ENCODE data around the gene ZBTB32. TPM values are rescaled to one million over a fixed set of nuclear protein-coding genes. Genes with fewer than 3 reads are reported as not detected.

The ZBTB32 gene
- total RNA-seq, 2 donors from 2014 or later = not detected

DNA sequence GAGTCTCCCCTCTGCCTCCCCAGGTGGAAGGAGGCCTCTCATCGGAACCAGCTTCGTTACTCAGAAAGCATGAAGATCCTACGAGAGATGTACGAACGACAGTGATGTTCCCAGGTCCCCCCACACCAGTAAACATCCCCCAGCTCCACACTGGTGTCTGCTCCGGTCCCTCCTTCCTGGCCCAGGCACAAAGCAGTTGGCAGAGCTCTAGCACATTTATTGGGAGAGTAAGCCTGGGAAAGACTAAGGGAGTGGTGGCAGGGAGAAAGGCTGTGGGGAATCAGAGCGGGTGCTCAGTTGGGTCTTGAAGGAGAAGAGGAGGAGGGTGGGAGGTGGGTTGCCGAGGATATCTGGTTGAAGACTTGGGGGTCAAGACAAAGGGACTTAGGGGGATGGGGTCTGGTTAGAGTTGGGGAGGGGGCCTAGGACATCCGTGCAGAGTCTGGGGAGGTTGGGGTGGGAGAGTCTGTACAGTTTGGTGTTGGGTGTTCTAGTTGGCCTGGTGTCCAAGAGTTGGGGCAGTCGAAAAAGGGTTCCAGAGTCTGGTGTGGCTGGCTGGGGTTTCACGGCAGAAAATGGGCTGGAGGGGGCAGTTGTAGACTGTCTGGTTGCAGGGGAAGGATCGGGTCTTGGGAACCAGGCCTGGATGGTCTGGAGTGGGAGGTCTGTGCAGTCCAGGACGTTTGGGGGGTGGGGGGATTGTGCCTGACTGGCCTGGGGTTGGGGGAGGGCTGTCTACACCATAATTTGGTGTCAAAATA lies 50.2 kb downstream of the ZBTB32 start:
- no peak for DNase-seq
- no peak overlapping the region for H3K4me3 ChIP-seq
- ATAC-seq = no peak

DNA sequence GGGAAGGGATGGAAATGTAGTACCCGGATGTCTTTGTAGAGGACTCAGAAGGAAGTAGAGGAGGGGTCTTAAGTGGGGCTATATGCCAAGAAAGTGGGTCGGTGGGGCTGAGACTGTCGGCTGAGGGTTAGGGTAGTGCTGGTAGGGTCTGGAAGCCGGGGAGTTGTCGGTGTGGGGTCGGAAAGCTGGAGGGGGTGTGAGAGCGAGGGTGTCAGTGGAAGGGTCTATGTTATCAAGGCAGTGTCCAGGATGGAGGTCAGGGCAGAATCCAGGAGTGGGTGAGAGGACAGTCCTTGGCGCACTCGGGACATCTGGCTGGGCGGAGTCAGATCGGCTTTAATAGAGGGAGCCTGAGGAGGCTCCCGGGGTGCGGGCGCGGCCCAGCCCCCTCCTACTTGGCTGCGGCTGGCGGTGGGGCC lies 50.8 kb downstream of the ZBTB32 start:
- Histone ChIP-seq H3K27ac (peak overlapping the region in 3 of 4 donors; percentile 19 to 56 (median 22)), H3K4me3 (no peak overlapping the region), H3K27me3 (no peaks in the 10 kb centered on the region), H3K9me3 (no peaks in the 10 kb centered on the region), H3K36me3 (replicated peaks in 1 of 2; ENCODE audit: insufficient read depth in 1 of 2, low read depth in 2 of 2) (peaks cover 0 to 7% of the 10 kb centered on the region in 2 donors), H3K4me1 (peaks cover 30% of the 10 kb centered on the region)
- TF ChIP-seq POLR2A (IDR thresholded peaks at IDR 0.05) (no peak), CTCF (IDR thresholded peaks at IDR 0.05) (no peak)
- intact Hi-C loops (cut with DNase I) = no loop called here
- DNase-seq (no peak), ATAC-seq (no peak)
- 75 to 83% methylated on average over 17 of the region's 17 CpGs for WGBS, 2 donors

More for the DNA sequence above, 50.2 kb downstream of the ZBTB32 start:
- peaks cover 0 to 7% of the 10 kb centered on the region in 2 donors for H3K36me3 ChIP-seq (replicated peaks in 1 of 2; ENCODE audit: insufficient read depth in 1 of 2, low read depth in 2 of 2)
- TF ChIP-seq CTCF (IDR thresholded peaks at IDR 0.05) (no peak), POLR2A (IDR thresholded peaks at IDR 0.05) (no peak)
- intact Hi-C loops (cut with DNase I) = no loop called here
- H3K27me3 ChIP-seq = no peaks in the 10 kb centered on the region
- peaks cover 33% of the 10 kb centered on the region for H3K4me1 ChIP-seq
- H3K9me3 ChIP-seq = no peaks in the 10 kb centered on the region
- H3K27ac ChIP-seq = peak overlapping the region in 2 of 4 donors; percentile 22 to 56
- 77 to 84% methylated on average over 13 of the region's 13 CpGs for WGBS, 2 donors

DNA sequence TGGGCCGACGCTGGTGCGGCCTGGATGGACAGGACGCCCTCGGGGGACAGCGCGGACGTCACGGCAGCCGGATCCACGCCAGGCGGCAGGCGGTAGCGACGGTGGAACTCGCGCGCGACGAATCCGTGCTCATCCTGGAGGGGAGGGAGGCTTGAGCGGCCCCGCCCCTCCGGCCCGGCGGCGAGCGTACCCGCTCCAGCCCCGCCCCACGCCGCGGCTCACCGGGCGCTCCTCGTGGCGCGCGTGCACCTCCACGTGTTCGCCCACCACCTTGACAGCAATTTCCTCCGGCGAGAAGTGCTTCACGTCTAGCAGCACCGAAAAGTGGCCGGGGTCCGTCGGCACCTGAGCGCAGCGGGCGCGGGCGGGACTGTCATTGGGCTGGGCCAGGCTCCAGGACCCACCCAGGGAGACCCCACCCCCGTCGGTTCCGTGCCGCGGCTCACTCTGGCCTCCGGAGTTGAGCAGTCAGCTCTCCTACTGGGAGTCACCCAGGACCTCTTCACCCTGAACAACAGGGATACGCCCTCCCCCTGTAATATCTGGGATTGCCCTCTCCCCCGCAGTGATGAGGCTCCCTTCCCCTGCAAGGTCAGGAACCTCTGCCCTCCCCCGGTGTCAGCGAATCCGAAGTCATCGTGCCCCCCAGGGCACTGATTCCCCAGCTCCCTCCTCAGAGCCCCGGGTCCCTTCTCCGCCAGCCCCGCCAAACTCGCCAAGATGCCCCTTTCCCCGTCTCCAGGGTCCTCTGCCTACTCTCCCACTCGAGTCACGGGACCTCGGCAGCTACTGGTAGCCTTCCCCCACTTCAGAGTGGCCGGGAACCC lies 51.4 kb downstream of the ZBTB32 start:
- TF ChIP-seq POLR2A (IDR thresholded peaks at IDR 0.05) = no peak
- no peak for TF ChIP-seq CTCF (IDR thresholded peaks at IDR 0.05)
- intact Hi-C loops (cut with DNase I) = no loop called here
- H3K4me1 ChIP-seq = peaks cover 29% of the 10 kb centered on the region
- peaks cover 0 to 7% of the 10 kb centered on the region in 2 donors for H3K36me3 ChIP-seq (replicated peaks in 1 of 2; ENCODE audit: insufficient read depth in 1 of 2, low read depth in 2 of 2)
- no peak overlapping the region for H3K4me3 ChIP-seq
- DNase-seq (peak; percentile 42 to 57 (median 55)), ATAC-seq (no peak)
- H3K9me3 ChIP-seq = no peaks in the 10 kb centered on the region
- WGBS, 2 donors = 64 to 83% methylated on average over 53 to 71 of the region's 74 CpGs
- no peaks in the 10 kb centered on the region for H3K27me3 ChIP-seq
- peak overlapping the region; percentile 42 to 94 (median 84) for H3K27ac ChIP-seq

DNA sequence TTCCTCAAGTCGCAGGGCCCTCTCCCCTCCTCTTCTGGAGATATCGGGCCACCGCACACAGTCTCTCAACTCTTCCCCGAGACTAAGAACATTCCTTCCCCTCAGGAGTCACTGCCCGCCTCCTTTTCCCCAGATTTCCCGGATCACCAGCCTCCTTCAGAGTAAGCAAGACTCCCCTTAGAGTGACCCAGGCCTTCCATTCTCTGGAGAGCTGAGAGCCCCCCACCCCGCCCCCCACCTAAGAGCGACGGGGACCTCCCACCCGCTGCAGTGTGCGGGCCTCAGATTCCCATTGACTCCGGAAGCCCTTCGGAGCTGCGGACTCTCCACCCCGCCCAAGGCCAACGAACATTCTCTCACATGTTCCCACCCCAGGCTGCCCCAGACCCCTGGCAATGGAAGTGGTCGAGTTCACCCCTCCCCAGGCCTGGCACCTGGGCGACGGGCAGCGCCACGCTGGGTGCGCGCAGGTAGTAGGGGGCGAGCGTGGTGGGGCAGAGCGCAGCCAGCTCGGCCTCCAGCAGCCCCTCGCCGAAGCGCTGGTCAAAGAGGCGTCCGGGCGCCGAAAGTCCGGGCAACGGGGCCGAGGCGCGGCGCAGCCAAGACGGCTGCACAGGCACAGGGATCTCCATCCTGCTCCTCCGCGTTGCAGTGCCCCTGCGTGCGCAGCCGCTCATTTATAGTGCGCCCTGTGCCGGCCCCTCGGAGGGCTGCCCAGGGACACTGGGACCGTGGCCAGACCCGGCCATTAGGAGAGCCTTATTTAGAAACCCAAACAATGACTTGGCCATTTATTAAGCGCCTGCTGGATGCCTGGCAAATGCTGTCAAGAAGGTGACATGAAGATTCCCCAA lies 52.2 kb downstream of the ZBTB32 start, which contains the start of gene HSPB6:
Gene HSPB6 (minus strand): TSS at position 653 of the 854 bp plus-strand sequence. CDS start 21 bp downstream, at position 632.
- ATAC-seq (no peak), DNase-seq (peak in 2 of 4 donors; percentile 49 to 50)
- H3K4me3 ChIP-seq = peak within 1 kb of the TSS in 1 of 2 donors; percentile 74
- peak in 2 of 3 donors; percentile 57 to 63 for TF ChIP-seq POLR2A (IDR thresholded peaks at IDR 0.05)
- TF ChIP-seq CTCF (IDR thresholded peaks at IDR 0.05) = no peak
- 29 to 38% methylated on average over 10 to 50 of the region's 52 CpGs for WGBS, 2 donors
- H3K36me3 ChIP-seq (replicated peaks in 1 of 2; ENCODE audit: insufficient read depth in 1 of 2, low read depth in 2 of 2) = peaks cover 0 to 7% of the 10 kb centered on the region in 2 donors
- no peaks in the 10 kb centered on the region for H3K27me3 ChIP-seq
- H3K27ac ChIP-seq = peak within 1 kb of the TSS; percentile 77 to 94 (median 90)
- peaks cover 29% of the 10 kb centered on the region for H3K4me1 ChIP-seq
- intact Hi-C loops (cut with DNase I) = no loop called here
- no peaks in the 10 kb centered on the region for H3K9me3 ChIP-seq
